GM08714 (cell line): ENCODE measurements around the gene ESYT2.

Source experiments
- H3K4me3 ChIP-seq: fragments of 200-500 bp; sonication (Bioruptor generic); 2 replicates; pipeline ENCODE4 v1.5.1; 2014; ENCODE audit warnings: mild to moderate bottlenecking, low read length, inconsistent platforms
- ZNF274 ChIP-seq: IDR thresholded peaks from 2 replicates; pipeline ENCODE4 v1.6.1; 2012; ENCODE audit warnings: mild to moderate bottlenecking, low read depth, low read length

ESYT2 gene

DNA sequence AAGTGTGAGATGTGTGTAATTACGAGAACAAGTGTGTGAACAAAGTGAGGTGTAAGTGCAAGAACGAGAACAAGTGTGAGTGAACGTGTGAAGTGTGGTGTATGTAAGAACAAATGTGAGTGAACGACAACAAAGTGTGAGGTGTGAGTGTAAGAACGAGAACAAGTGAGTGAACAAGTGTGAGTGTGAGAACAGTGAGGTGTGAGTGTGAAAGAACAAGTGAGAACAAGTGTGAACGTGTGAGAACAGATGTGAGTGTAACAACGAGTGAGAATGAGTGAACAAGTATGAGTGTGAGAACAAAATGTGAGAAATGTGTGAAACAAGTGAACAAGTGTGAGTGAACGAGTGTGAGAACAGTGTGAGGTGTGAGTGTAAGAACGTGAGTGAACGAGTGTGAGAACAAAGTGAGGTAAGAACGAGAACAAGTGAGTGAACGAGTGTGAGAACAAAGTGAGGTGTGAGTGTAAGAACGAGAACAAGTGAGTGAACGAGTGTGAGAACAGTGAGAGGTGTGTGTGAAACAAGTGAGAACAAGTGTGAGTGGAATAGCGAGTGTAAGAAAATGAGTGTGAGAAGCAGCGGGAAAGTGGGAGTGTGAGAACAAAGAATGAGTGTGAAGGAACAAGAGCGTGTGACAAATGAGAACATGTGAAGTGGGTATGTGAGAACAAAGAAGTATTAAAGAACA, 47.2 kb downstream of the ESYT2 start:
- no peak for TF ChIP-seq ZNF274
- H3K4me3 ChIP-seq: no peak overlapping the region

DNA sequence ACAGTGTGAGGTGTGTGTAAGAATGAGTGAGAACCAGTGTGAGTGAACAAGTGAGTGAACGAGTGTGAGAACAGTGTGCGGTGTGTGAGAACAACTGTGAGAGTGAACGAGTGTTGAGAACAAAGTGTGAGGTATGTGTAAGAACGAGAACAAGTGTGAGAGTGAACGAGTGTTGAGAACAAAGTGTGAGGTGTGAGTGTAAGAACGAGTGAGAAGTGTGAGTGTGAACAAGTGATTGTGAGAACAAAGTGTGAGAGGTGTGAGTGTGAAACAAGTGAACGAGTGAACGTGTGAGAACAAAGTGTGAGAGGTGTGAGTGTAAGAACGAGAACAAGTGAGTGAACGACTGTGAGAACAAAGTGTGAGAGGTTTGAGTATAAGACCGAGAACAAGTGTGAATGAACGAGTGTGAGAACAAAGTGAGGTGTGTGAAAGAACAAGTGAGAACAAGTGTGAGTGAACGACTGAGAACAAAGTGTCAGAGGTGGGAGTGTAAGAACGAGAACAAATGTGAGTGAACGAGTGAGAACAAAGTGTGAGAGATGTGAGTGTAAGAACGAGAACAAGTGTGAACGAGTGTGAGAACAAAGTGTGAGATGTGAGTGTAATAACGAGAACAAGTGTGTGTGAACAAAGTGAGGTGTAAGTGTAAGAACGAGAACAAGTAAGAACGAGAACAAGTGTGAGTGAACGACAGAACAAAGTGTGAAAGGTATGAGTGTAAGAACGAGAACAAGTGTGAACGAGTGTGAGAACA, 47.9 kb downstream of the ESYT2 start:
- no peak overlapping the region for H3K4me3 ChIP-seq
- no peak for TF ChIP-seq ZNF274

DNA sequence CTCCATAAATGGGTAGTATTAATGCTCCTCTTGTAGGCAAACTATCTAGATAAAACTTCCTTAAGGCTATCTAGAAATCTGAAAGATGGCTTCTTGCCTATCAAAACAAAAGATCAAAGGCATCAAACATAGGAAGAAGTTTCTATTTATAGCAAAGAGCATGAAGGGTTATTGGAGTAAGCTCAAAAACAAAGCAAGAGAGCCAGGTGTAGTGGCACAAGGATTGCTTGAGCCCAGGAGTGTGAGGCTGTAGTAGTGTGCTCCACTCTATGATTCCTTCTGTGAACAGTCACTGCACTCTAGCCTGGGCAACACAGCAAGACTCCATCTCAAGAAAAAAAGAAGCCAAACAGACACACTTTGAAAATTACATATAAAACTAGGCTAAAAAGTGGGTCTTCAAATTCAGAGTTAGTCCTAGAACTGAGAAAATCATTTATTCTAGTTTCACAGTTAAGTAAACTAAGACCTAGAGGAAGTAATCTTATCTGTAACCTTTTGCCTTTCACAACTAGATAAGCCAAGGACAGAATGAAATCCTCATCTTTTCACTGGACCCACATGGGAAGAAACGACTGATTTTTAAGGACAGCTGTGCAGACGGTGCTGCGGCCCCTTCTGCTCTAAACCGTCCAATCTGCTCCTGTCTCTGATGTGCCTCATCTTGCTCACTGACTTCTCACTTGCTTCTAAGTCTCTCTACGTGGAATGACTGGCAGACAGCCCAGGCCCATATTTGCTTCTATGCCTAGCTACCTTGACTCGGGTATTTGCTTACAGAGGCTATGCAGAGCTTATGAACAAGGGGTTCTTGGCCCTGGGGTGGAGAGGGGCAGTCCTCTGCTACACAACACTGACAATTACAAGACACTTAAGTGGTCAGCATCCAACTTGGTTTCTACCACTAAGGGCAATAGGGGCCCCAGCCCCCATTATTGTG, 50.0 kb downstream of the ESYT2 start:
- no peak for TF ChIP-seq ZNF274
- H3K4me3 ChIP-seq: no peak overlapping the region

DNA sequence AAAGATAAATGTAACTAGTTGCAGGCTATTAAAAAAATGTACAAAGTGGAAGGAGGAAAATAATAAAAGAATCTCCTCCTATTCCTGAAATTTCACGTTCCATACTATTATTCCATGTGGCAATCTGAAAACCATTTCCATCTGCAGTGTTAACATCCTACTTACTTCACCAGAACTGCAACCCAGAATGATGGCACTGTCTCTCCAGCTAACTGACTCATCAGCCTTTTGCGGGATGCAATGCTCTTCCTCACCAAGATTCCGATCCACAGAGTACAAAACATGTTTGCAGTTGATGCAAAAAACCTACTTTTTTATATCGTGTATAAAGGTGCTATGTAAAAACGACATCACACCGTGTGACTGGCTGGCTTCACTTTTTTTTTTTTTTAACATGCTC, 50.8 kb downstream of the ESYT2 start:
- no peak overlapping the region for H3K4me3 ChIP-seq
- TF ChIP-seq ZNF274: no peak

DNA sequence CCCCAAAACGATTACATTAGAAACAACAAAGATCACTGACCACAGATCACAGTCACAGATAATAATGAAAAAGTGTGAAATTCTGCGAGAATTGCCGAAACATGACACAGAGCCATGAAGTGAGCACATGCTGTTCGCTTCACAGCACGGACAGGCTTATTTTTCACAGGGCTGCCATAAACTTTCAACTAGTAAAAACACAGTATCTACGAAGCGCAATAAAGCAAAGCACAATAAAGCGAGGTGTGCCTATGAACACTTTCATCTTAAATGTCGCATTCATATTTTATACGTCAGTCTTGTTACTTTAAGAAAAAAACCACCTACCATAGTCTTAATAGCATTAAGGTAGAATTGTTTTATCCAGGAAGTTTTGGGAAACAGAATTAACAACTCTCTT, 51.5 kb downstream of the ESYT2 start:
- TF ChIP-seq ZNF274: no peak

DNA sequence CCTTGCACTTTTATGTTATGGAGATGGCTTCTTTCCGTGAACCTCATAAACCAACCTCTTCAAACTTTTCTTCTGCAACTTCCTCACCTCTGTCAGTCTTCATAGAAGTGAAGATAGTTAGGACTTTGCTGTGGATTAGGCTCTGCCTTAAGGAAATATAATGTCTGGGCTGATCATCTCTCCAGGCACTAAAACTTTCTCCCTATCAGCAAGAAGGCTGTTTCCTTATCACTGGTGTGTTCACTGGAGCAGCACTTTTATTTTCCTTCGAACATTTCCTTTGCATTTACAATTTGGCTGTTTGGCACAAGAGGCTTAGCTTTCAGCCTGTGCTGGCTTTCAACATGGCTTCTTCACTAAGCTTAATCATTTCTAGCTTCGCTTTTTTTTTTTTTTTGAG, 52.8 kb downstream of the ESYT2 start:
- TF ChIP-seq ZNF274: no peak

More for the DNA sequence above, 51.5 kb downstream of the ESYT2 start:
- H3K4me3 ChIP-seq: no peak overlapping the region

DNA sequence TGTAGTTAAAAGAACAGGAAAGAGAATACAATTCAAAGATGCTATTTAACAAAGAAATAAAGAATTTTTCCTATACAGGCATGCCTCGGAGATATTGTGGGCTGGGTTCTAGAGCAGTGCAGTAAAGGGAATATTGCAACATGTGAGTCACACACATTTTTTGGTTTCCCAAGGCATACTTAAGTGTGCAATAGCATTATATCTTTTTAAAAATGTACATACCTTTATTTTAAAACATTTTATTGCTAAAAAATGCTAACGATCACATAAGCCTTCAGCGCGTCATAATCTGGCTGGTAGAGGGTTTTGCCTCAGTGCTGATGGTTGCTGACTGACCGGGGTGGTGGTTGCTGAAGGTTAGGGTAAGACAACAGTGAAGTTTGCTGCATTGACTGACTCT, 54.4 kb downstream of the ESYT2 start:
- no peak overlapping the region for H3K4me3 ChIP-seq
- no peak for TF ChIP-seq ZNF274

More for the DNA sequence above, 52.8 kb downstream of the ESYT2 start:
- no peak overlapping the region for H3K4me3 ChIP-seq

DNA sequence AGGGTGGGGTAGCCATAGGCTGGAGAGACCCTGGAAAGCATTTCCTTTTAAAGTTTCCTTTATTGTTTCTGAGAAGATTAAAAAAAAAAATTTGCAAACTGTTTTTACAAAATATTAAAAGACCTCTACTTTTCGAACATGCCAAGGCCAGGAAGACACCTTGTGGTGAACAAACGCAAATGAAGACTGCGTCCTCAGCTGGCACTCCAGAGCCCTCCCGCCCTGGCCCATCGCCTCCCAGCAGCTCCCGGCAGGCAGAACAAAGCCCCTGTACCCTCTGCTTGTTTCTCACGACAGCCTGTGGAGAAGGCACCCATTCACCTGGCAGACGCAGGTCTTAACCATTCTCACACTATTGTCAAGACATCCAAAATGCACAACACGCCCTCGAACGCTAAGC, 56.4 kb downstream of the ESYT2 start:
- no peak for TF ChIP-seq ZNF274
- no peak overlapping the region for H3K4me3 ChIP-seq

DNA sequence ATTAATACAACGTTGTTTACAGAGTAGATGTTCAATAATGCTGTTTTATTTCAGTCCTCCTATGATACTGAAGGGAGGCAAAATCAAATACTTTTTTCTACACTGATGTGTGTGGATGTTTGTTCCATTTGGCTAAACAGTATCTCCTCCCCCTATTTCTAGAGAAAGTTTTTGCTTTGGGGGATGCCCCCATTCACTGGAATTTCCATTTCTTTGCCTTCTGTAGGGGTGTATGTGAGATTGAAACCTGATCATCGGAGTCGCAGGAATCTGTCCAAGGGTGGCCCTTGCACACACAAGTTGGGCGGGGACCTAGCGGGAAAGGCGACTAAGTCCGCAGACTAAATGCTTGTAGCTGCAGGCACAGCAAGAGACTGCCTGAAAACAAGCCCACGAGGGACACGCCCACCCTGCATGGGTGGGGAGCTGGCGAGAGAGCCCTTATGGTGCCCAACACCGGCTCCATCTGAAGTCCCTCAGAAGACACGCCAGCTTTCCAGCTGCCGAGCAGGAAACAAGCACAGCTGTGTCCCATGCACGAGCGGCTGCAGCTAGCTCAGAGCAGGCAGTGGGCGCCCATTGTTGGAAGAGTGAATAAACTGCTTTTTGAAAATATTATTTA, 58.0 kb downstream of the ESYT2 start:
- TF ChIP-seq ZNF274: no peak
- H3K4me3 ChIP-seq: no peak overlapping the region

DNA sequence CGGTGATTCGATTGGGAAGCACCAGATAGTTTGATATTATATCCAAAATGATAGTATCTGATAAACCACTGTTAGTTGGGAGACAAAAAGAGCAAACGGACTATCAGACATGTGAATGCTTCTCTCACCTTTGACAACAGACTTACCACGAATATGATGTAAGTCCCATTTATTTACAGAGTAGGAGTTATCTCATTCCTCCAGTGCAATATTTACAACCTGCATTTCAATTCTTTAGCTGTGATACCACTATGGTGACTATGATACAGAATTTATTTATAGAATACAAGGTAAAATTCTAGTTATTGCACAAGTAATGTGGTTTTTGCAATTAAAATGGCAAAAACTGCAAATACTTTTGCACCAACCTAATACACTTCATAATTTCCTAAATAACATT, 61.6 kb downstream of the ESYT2 start:
- no peak overlapping the region for H3K4me3 ChIP-seq
- TF ChIP-seq ZNF274: no peak

DNA sequence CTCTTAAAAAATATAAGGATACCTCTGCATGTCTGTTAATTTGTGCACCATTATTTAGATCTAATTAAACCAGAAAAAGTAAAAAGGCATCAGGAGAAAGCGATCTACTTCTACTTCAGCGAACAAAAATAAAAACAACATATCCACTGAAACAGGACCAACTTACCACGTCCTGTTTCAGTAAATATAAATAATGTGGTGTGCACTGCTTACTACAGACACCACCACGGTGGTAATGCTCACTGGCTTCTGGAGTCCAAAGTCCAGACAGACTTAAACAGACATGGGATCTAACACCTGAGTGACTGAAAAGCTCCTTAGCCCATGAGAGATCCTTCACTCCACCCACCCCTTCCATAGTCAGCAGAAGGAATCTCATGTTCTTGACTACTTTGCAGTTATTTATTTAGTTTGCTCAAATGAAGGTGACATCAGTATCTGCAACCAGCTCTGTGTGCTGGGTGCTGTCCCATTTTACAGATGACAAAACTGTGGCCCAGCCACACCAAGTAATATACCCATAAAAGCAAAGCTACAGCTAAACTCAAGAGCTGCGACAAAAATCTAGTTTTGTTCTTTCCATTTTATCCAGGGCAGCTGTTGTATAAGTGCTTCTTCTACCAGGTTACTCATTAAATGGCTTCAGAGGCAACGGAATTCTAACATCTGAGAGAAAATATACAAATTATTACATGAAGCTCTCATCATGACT, 62.6 kb downstream of the ESYT2 start:
- TF ChIP-seq ZNF274: no peak
- H3K4me3 ChIP-seq: no peak overlapping the region

DNA sequence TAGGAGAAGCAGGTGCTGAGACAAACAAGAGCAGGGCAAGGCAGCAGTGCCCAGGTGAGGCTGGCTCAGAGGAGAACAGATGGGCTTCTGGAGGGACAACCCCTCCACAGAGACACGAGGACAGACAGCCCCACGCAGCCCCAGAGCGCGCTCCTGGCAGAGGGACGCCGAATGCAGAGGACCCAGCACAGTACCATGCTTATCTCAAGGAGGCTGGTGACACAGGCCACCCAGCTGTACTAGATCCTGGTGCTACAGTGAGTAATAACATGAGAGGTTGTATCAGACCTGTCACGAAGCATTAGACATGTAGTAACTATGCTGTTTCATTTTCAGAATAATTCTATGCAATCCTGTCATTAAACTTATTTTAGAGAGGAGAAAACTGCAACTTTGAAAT, 64.3 kb downstream of the ESYT2 start:
- H3K4me3 ChIP-seq: no peak overlapping the region
- TF ChIP-seq ZNF274: no peak

DNA sequence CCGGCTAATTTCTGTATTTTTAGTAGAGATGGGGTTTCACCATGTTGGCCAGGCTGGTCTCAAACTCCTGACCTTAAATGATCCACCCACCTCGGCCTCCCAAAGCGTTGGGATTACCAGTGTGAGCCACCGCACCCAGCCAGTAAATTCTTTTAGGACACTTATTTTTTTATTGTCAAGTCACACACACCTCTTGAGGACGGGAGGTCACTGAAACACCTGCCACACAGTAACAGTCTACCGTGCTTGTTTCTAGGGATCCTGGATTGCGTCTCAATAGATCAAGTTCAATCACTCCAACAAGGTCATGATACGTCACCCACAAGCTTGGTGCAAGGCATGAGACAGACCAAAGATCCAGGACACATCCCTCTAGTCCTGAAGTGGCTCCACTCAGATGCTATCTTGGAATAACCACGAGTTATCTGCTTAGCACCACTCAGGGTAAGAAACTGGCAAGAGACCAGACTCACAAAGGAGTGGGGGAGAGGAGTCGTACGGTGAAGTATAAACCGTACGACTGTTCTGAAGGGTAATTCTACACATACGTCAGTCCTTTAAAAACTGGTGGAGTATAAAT, 65.8 kb downstream of the ESYT2 start:
- H3K4me3 ChIP-seq: no peak overlapping the region
- no peak for TF ChIP-seq ZNF274
